ENCODE measurements around the gene NINJ2. TPM values are rescaled to one million over a fixed set of nuclear protein-coding genes. Genes with fewer than 3 reads are reported as not detected.

The NINJ2 gene
- total and polyA plus RNA-seq, 8 donors, result 0.32 to 1.8 (median 0.68) TPM

- Histone ChIP-seq H3K4me3 (no peak overlapping the region), H3K36me3 (no peaks in the 10 kb centered on the region), H3K4me1 (no peaks in the 10 kb centered on the region), H3K9me3 (no peaks in the 10 kb centered on the region), H3K27me3 (no peaks in the 10 kb centered on the region), H3K27ac (no peak overlapping the region)
- no peak for TF ChIP-seq CTCF (IDR thresholded peaks at IDR 0.05)
- 81 to 90% methylated on average over 4 of the region's 4 CpGs for WGBS, 2 donors
- ATAC-seq (no peak), DNase-seq (no peak), FAIRE-seq (no peak)
- intact Hi-C loops (cut with DNase I), result no loop called here
Observed at GRCh38 chr12:612886-613285, 50.4 kb downstream of the NINJ2 start.

GRCh38 chr12:612293-612692, 51.0 kb downstream of the NINJ2 start:
- Histone ChIP-seq H3K36me3 (no peaks in the 10 kb centered on the region), H3K9me3 (no peaks in the 10 kb centered on the region), H3K4me3 (no peak overlapping the region), H3K27me3 (no peaks in the 10 kb centered on the region), H3K4me1 (no peaks in the 10 kb centered on the region), H3K27ac (no peak overlapping the region)
- 80 to 86% methylated on average over 7 of the region's 7 CpGs for WGBS, 2 donors
- intact Hi-C loops (cut with DNase I), result no loop called here
- no peak for FAIRE-seq
- no peak for DNase-seq
- no peak for TF ChIP-seq CTCF (IDR thresholded peaks at IDR 0.05)
- ATAC-seq, result no peak

- no peak for DNase-seq
- H3K4me1 ChIP-seq, result no peaks in the 10 kb centered on the region
- no peak overlapping the region for H3K4me3 ChIP-seq
- H3K36me3 ChIP-seq, result no peaks in the 10 kb centered on the region
- 87 to 92% methylated on average over 3 of the region's 3 CpGs for WGBS, 2 donors
- TF ChIP-seq CTCF (IDR thresholded peaks at IDR 0.05), result no peak
- no peak overlapping the region for H3K27ac ChIP-seq
- intact Hi-C loops (cut with DNase I), result no loop called here
- no peaks in the 10 kb centered on the region for H3K9me3 ChIP-seq
- FAIRE-seq, result no peak
- no peak for ATAC-seq
- no peaks in the 10 kb centered on the region for H3K27me3 ChIP-seq
Observed at GRCh38 chr12:611721-612120, 51.5 kb downstream of the NINJ2 start.

- intact Hi-C loops (cut with DNase I), result no loop called here
- Histone ChIP-seq H3K27ac (no peak overlapping the region), H3K4me1 (no peaks in the 10 kb centered on the region), H3K27me3 (no peaks in the 10 kb centered on the region), H3K4me3 (no peak overlapping the region), H3K36me3 (no peaks in the 10 kb centered on the region), H3K9me3 (no peaks in the 10 kb centered on the region)
- no peak for TF ChIP-seq CTCF (IDR thresholded peaks at IDR 0.05)
- ATAC-seq, result no peak
- no peak for FAIRE-seq
- WGBS, 2 donors, result 82 to 92% methylated on average over 58 of the region's 58 CpGs
- DNase-seq, result no peak
Observed at GRCh38 chr12:608921-609320, 54.3 kb downstream of the NINJ2 start.

- no peaks in the 10 kb centered on the region for H3K36me3 ChIP-seq
- FAIRE-seq, result no peak
- H3K4me3 ChIP-seq, result no peak overlapping the region
- intact Hi-C loops (cut with DNase I), result no loop called here
- 90 to 97% methylated on average over 3 of the region's 3 CpGs for whole genome bisulfite sequencing, 2 donors
- no peak for ATAC-seq
- no peaks in the 10 kb centered on the region for H3K27me3 ChIP-seq
- no peak overlapping the region for H3K27ac ChIP-seq
- no peaks in the 10 kb centered on the region for H3K4me1 ChIP-seq
- no peak for DNase-seq
- TF ChIP-seq CTCF (IDR thresholded peaks at IDR 0.05), result no peak
- H3K9me3 ChIP-seq, result no peaks in the 10 kb centered on the region
Observed at GRCh38 chr12:608413-608812, 54.8 kb downstream of the NINJ2 start.
